ENCODE data around the gene CENPH.
"Not testable (repeated sequence)": the region's sequence is repeated elsewhere in the genome, so short reads cannot be mapped to it uniquely, and the experiment has no call there.

Gene CENPH

DNA sequence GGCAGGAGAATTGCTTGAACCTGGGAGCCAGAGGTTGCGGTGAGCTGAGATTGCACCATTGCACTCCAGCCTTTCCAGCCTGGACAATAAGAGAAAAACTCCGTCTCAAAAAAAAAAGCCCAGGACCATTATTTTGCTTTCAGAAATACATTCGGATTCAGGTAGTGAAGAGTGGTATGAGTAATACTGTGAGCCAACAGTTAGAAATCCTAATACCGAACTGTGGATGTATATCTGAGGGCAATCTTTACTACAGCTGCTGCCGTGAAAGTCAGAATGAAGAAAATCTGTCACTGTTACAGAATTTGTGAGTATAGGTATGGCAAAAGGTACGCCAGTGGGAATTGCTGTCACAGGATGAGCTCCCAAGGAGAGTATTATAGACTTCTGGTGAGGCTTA lies 41.9 kb downstream of the CENPH start:
- ChIA-PET CTCF (no interaction called here), POLR2A (ENCODE audit: low non-redundant PET) (no interaction called here)
- TF ChIP-seq, protein P1, sequence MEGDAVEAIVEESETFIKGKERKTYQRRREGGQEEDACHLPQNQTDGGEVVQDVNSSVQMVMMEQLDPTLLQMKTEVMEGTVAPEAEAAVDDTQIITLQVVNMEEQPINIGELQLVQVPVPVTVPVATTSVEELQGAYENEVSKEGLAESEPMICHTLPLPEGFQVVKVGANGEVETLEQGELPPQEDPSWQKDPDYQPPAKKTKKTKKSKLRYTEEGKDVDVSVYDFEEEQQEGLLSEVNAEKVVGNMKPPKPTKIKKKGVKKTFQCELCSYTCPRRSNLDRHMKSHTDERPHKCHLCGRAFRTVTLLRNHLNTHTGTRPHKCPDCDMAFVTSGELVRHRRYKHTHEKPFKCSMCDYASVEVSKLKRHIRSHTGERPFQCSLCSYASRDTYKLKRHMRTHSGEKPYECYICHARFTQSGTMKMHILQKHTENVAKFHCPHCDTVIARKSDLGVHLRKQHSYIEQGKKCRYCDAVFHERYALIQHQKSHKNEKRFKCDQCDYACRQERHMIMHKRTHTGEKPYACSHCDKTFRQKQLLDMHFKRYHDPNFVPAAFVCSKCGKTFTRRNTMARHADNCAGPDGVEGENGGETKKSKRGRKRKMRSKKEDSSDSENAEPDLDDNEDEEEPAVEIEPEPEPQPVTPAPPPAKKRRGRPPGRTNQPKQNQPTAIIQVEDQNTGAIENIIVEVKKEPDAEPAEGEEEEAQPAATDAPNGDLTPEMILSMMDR (conservative IDR thresholded peaks at IDR 0.05; ENCODE audit: low read depth): no peak
- DNase-seq (ENCODE audit: low spot score): no peak
- no peak overlapping the region; the same call in 1 of the 2 replicates for H3K27ac ChIP-seq

DNA sequence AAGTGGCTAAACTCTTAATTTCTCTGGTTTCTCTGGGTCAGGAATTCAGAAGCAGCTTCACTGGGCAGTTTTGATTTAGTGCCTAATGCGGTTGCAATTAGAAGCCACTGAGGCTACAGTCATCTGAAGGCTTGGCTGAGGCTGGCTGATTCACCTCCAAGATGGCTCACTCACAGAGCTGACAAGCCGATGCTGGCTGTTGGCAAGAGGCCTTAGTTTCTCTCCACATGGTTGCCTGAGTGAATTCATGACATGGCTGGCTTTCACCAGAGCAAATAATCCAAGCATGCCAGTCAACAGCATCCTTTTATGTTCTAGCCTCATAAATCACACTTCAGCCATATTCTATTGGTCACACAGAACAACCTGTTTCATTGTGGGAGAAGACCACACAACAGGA lies 42.5 kb downstream of the CENPH start:
- ChIA-PET POLR2A (ENCODE audit: low non-redundant PET) (no interaction called here), CTCF (interaction anchor here (0.6 kb wide), 1 partner anchor 10 kb away, joined by 3 read pairs; no protein-coding TSS in a partner anchor)
- DNase-seq (ENCODE audit: low spot score): no peak
- TF ChIP-seq, protein P1 (conservative IDR thresholded peaks at IDR 0.05; ENCODE audit: low read depth): no peak
- peak overlapping the region; percentile 34 for H3K27ac ChIP-seq

DNA sequence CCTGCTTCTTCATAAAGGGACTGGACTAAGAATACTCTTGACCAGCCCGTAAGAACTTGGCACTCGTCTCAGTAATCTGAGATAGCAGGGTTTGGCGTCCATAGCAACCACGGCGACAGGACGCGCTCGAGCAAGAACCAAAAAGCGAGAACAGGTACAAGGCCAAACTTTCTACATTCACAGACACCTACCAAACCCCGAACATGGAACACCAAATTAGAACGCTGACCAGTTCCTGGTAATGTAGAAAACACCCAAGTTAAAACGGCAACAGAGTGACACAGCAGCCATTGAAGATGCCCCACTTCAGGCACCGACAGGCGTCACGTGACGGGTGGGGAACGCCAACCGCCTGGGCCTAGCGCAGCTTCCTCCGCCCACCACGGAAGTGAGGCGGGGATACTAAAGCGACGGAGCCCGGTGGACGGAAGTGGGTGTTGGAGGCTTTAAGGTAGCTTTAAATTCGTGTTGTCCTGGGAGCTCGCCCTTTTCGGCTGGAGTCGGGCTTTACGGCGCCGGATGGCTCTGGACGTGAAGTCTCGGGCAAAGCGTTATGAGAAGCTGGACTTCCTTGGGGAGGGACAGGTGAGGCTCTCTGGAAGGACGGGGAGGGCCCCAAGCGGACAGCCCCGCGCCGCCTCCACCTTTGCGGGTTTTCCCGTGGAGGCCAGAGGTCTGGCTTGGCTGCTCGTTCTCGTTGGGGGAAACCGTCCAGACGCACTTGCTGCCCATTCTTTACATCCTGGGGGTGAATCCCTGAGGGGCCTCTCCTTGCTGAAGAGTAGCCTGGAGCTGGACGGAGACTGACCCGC lies 45.3 kb downstream of the CENPH start, which contains the start of gene CDK7:
Gene CDK7 (plus strand): TSS at position 430 of the 812 bp plus-strand sequence. CDS start 90 bp downstream, at position 520.
- ChIA-PET POLR2A (ENCODE audit: low non-redundant PET) (no interaction called here), CTCF (interaction anchor here (0.5 to 0.6 kb wide), 2 partner anchors 41 to 111 kb away, joined by 3 to 5 read pairs; no protein-coding TSS in a partner anchor)
- peak; percentile 98 for DNase-seq (ENCODE audit: low spot score)
- peak within 1 kb of the TSS; percentile 85 for H3K27ac ChIP-seq
- TF ChIP-seq, protein P1 (conservative IDR thresholded peaks at IDR 0.05; ENCODE audit: low read depth): no peak

DNA sequence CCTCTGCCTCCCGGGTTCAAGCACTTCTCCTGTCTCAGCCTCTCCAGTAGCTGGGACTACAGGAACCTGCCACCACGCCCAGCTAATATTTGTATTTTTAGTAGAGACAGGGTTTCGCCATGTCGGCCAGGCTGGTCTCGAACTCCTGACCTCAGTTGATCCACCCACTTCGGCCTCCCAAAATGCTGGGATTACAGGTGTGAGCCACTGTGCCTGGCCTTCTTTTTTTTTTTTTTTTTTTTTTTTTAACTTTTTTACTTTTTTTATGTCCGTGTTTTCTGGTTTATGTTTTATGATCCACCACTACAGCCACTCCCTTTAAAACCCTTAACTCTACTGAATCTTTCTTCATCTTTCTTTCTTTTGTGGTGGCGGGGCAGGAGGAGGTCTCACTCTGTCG lies 47.4 kb downstream of the CENPH start:
- CTCF ChIA-PET; DNase-seq (ENCODE audit: low spot score); POLR2A ChIA-PET (ENCODE audit: low non-redundant PET): not testable (repeated sequence)
- H3K27ac ChIP-seq: peak overlapping the region; percentile 30

DNA sequence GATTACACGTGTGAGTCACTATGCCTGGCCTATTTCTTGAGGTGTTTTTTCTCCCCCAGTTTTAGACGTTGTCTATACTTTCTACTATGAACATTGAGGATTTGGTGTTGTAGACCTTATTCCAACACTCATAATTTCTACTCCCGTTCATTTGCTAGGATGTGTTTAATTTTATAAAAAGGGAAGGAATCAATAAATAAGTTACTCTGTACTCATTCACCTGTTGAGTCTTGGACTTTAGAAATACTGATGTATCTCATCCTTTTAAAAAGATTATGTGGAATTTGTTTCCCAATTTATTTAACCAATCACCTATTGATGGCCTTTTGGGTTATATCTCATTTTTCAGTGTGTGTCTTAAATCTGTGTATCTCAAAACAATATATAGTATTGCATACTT lies 48.5 kb downstream of the CENPH start:
- ChIA-PET POLR2A (ENCODE audit: low non-redundant PET) (no interaction called here), CTCF (no interaction called here)
- peak overlapping the region; percentile 88 for H3K27ac ChIP-seq
- DNase-seq (ENCODE audit: low spot score): no peak
- TF ChIP-seq, protein P1 (conservative IDR thresholded peaks at IDR 0.05; ENCODE audit: low read depth): no peak

DNA sequence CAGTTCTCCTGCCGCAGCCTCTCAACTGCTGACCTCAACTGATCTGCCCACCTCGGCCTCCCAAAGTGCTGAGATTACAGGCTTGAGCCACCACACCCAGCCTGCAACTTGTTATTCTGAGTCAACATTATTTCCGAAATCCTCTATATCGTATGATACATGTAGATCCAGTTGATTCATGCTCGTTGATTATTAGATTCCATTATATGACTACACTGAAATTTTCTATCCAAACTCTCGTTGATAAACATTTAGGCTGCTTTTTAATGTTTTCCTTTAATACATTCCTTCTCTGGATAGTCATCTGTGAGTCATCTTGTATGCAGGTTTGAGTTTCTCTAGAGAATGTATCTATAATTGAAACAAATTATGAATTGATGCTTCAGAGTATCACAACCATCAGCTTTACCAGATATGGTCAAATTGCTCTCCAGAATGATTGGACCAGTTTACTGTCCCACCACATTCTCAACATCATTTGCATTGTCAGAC lies 49.4 kb downstream of the CENPH start:
- TF ChIP-seq, protein P1 (conservative IDR thresholded peaks at IDR 0.05; ENCODE audit: low read depth): no peak
- peak overlapping the region; percentile 88 for H3K27ac ChIP-seq
- DNase-seq (ENCODE audit: low spot score): peak; percentile 94
- ChIA-PET CTCF (interaction anchor here (0.6 kb wide), 1 partner anchor 713 kb away, joined by 8 read pairs; no protein-coding TSS in a partner anchor), POLR2A (ENCODE audit: low non-redundant PET) (no interaction called here)

Data from RWPE1 (cell line).